Measurements from ENCODE around the gene FAM181A. TPM values are rescaled to one million over a fixed set of nuclear protein-coding genes. Genes with fewer than 3 reads are reported as not detected.

Gene FAM181A
- total and polyA plus RNA-seq, 10 of the 15 experiments (the other 5 are each of a cell fraction or from before 2014, with no cell fraction given): not detected

- H3K36me3 ChIP-seq (ENCODE audit: control insufficient read depth in 2 of 2, insufficient read depth in 2 of 2, low read length in 1 of 2): no peaks in the 10 kb centered on the region
- in situ Hi-C loops (cut with MboI): no loop called here
- peaks cover 0 to 3% of the 10 kb centered on the region in 2 experiments; a peak in 3 of 4 replicates for H3K27me3 ChIP-seq (replicated peaks in 1 of 2; ENCODE audit: control insufficient read depth in 2 of 2, insufficient read depth in 2 of 2, low read length in 1 of 2)
- no peak overlapping the region for H3K4me2 ChIP-seq (ENCODE audit: control insufficient read depth, insufficient read depth)
- DNase-seq (ENCODE audit: low read depth, low spot score) (no peak), FAIRE-seq (no peak), ATAC-seq (no peak)
- 30% methylated on average over 6 of the region's 6 CpGs for WGBS (ENCODE audit: insufficient coverage, insufficient replicate concordance, low lambda C conversion rate, missing lambda C conversion rate)
- SMC1A ChIA-PET (ENCODE audit: uncharacterized antibody, unreplicated experiment): interaction anchor here (0.7 kb wide), 1 partner anchor 795 kb away, joined by 3 read pairs; no protein-coding TSS in a partner anchor
- RAD21 ChIA-PET (ENCODE audit: unreplicated experiment): no interaction called here
- no peak overlapping the region for H3K27ac ChIP-seq (ENCODE audit: control insufficient read depth, insufficient read depth)
- CTCF ChIA-PET: interaction anchor here (1.5 kb wide), 1 partner anchor 11 kb away, joined by 3 read pairs; no protein-coding TSS in a partner anchor
- POLR2A ChIA-PET: no interaction called here
- intact Hi-C loops (cut with micrococcal nuclease; ENCODE audit: unreplicated experiment): no loop called here
- H3K79me2 ChIP-seq (ENCODE audit: control insufficient read depth, insufficient read depth, low read length): no peaks in the 10 kb centered on the region
- BruUV-seq (replicated peaks): no TSS peak
- H3K4me3 ChIP-seq: no peak overlapping the region
- no peaks in the 10 kb centered on the region for H3K9me3 ChIP-seq (replicated peaks; ENCODE audit: control insufficient read depth, insufficient read depth, low read length)
- H2AFZ ChIP-seq (ENCODE audit: control insufficient read depth, low read depth, low read length): no peak overlapping the region
- H4K20me1 ChIP-seq (ENCODE audit: control insufficient read depth, insufficient read depth): no peaks in the 10 kb centered on the region
- no peak overlapping the region for H3K9ac ChIP-seq (ENCODE audit: control insufficient read depth, insufficient read depth, low read length)
- H3K4me1 ChIP-seq (ENCODE audit: control insufficient read depth, insufficient read depth, low read length): no peaks in the 10 kb centered on the region
- TF ChIP-seq, protein P1, sequence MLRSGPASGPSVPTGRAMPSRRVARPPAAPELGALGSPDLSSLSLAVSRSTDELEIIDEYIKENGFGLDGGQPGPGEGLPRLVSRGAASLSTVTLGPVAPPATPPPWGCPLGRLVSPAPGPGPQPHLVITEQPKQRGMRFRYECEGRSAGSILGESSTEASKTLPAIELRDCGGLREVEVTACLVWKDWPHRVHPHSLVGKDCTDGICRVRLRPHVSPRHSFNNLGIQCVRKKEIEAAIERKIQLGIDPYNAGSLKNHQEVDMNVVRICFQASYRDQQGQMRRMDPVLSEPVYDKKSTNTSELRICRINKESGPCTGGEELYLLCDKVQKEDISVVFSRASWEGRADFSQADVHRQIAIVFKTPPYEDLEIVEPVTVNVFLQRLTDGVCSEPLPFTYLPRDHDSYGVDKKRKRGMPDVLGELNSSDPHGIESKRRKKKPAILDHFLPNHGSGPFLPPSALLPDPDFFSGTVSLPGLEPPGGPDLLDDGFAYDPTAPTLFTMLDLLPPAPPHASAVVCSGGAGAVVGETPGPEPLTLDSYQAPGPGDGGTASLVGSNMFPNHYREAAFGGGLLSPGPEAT (IDR thresholded peaks at IDR 0.05; ENCODE audit: low read depth): no peak
- TF ChIP-seq, protein P2, sequence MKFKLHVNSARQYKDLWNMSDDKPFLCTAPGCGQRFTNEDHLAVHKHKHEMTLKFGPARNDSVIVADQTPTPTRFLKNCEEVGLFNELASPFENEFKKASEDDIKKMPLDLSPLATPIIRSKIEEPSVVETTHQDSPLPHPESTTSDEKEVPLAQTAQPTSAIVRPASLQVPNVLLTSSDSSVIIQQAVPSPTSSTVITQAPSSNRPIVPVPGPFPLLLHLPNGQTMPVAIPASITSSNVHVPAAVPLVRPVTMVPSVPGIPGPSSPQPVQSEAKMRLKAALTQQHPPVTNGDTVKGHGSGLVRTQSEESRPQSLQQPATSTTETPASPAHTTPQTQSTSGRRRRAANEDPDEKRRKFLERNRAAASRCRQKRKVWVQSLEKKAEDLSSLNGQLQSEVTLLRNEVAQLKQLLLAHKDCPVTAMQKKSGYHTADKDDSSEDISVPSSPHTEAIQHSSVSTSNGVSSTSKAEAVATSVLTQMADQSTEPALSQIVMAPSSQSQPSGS (IDR thresholded peaks at IDR 0.05; ENCODE audit: low read length): no peak
- TF ChIP-seq TBL1XR1 (IDR thresholded peaks at IDR 0.05; ENCODE audit: low read depth, low read length) (no peak), SMARCA5 (IDR thresholded peaks at IDR 0.05) (no peak), BMI1 (IDR thresholded peaks at IDR 0.05; ENCODE audit: borderline replicate concordance) (no peak), ZBTB11 (CRISPR knock-in tag; IDR thresholded peaks at IDR 0.05) (no peak), NKRF (conservative IDR thresholded peaks at IDR 0.05) (no peak), HCFC1 (IDR thresholded peaks at IDR 0.05; ENCODE audit: low read length) (no peak), BACH1 (IDR thresholded peaks at IDR 0.05; ENCODE audit: borderline replicate concordance) (no peak), WRNIP1 (IDR thresholded peaks at IDR 0.05; ENCODE audit: borderline replicate concordance, low read depth, low read length) (no peak), POU2F2 (IDR thresholded peaks at IDR 0.05; ENCODE audit: borderline replicate concordance, low read depth, low read length) (no peak), RELA (IDR thresholded peaks at IDR 0.05; ENCODE audit: borderline replicate concordance, partially characterized antibody) (no peak), EZH2 (IDR thresholded peaks at IDR 0.05; ENCODE audit: borderline replicate concordance, control insufficient read depth, low read depth, low read length) (no peak), MTA2 (IDR thresholded peaks at IDR 0.05; ENCODE audit: low read depth) (no peak), ZZZ3 (IDR thresholded peaks at IDR 0.05; ENCODE audit: control insufficient read depth, insufficient read length, low read depth) (no peak)
- TF ChIP-seq, protein P3, sequence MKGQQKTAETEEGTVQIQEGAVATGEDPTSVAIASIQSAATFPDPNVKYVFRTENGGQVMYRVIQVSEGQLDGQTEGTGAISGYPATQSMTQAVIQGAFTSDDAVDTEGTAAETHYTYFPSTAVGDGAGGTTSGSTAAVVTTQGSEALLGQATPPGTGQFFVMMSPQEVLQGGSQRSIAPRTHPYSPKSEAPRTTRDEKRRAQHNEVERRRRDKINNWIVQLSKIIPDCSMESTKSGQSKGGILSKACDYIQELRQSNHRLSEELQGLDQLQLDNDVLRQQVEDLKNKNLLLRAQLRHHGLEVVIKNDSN (IDR thresholded peaks at IDR 0.05; ENCODE audit: borderline replicate concordance, extremely low read length, insufficient read depth, low read depth, low read length): no peak
Measured at GRCh38 chr14:93901813-93902212, 25.3 kb upstream of the FAM181A start.
